NCI-H1436 treated with DMSO at 0.1 percent for 48 hours (cell line): ENCODE data around the gene TMEM95.
"Not testable (repeated sequence)": the region's sequence is repeated elsewhere in the genome, so short reads cannot be mapped to it uniquely, and the experiment has no call there.

Experiments used
- DNase-seq: peaks from one replicate; lab custom pipeline; 2025; lab: John Stamatoyannopoulos, UW

Gene TMEM95

GRCh38 chr17:7323731-7324437, 31.1 kb upstream of the TMEM95 start:
- no peak for DNase-seq

GRCh38 chr17:7324438-7324779, 30.5 kb upstream of the TMEM95 start:
- DNase-seq = no peak

GRCh38 chr17:7325031-7325528, 29.9 kb upstream of the TMEM95 start:
- DNase-seq = no peak

GRCh38 chr17:7326186-7326585, 28.8 kb upstream of the TMEM95 start:
- DNase-seq = no peak

GRCh38 chr17:7327056-7327455, 27.9 kb upstream of the TMEM95 start:
- no peak for DNase-seq

GRCh38 chr17:7327501-7327900, 27.5 kb upstream of the TMEM95 start:
- no peak for DNase-seq

GRCh38 chr17:7328009-7328408, 26.9 kb upstream of the TMEM95 start:
- no peak for DNase-seq

- no peak for DNase-seq
Observed at GRCh38 chr17:7328840-7329373, 26.0 kb upstream of the TMEM95 start, which contains the start of gene NEURL4. Gene NEURL4 (minus strand): TSS chr17:7329335. CDS start chr17:7329312, 23 bp downstream.

- DNase-seq = peak; percentile 93
Observed at GRCh38 chr17:7329374-7329996, 25.5 kb upstream of the TMEM95 start.

GRCh38 chr17:7329997-7330637, 24.8 kb upstream of the TMEM95 start:
- DNase-seq = no peak

- no peak for DNase-seq
Observed at GRCh38 chr17:7330638-7331015, 24.3 kb upstream of the TMEM95 start.

GRCh38 chr17:7332111-7332510, 22.8 kb upstream of the TMEM95 start:
- no peak for DNase-seq

GRCh38 chr17:7332600-7333069, 22.3 kb upstream of the TMEM95 start:
- DNase-seq = not testable (repeated sequence)

- DNase-seq = no peak
Observed at GRCh38 chr17:7334938-7335538, 19.9 kb upstream of the TMEM95 start.

- not testable (repeated sequence) for DNase-seq
Observed at GRCh38 chr17:7335765-7336164, 19.2 kb upstream of the TMEM95 start.

GRCh38 chr17:7336240-7337175, 18.4 kb upstream of the TMEM95 start, which contains the start of gene ACAP1:
Gene ACAP1 (plus strand): TSS chr17:7336529. CDS start chr17:7336735, 206 bp downstream.
- no peak for DNase-seq

- DNase-seq = not testable (repeated sequence)
Observed at GRCh38 chr17:7337600-7337999, 17.4 kb upstream of the TMEM95 start.

GRCh38 chr17:7340179-7340578, 14.8 kb upstream of the TMEM95 start:
- DNase-seq = no peak

GRCh38 chr17:7341842-7342241, 13.1 kb upstream of the TMEM95 start:
- DNase-seq = no peak

GRCh38 chr17:7343250-7343649, 11.7 kb upstream of the TMEM95 start:
- no peak for DNase-seq
